CD4-positive, alpha-beta T cell treated with Interleukin-1 beta for 1 hour (primary cell): ENCODE measurements around the gene BAG3.
A peak's percentile ranks its signal among the peaks of the same experiment; 100 is the strongest.
"Not testable (repeated sequence)": the region's sequence is repeated elsewhere in the genome, so short reads cannot be mapped to it uniquely, and the experiment has no call there.

ENCODE experiments used
- DNase-seq, 2 donors: peaks; one replicate each; pipeline ENCODE4 v3.0.0-alpha.2; 2020 to 2022

The BAG3 gene

DNA sequence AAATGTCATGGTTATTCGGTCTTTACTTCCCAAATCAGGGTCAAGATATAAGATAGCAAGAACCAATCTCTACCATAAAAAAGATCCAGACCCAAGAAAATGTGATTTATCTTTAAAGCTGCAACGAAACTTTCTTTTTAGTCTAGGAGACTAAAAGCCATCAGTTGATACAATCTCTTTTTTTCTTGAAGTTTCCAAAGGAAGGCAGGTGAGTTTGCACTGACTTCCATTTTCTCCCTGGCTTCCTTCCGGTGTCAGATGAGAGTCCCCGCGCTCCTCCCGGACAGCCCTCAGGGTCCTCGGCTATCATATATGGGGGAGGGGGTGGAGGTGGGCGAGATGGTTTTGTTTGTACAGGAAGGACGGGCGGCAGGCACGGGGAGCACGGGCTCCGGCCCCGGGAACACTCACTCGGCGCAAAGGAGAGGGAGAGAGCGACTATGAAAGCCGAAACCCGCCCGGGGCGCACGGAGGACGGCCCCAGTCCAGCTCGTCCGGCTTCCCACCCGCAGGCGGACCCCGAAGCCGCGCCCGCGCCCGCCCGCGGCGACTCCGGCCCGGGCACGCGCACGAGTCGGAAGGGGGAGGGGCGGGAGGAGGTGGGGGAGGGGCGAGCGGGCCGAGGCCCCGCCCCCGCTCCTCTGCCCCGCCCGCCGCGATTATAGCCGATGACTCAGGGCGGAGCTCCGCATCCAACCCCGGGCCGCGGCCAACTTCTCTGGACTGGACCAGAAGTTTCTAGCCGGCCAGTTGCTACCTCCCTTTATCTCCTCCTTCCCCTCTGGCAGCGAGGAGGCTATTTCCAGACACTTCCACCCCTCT lies at the start of gene BAG3:
Gene BAG3, plus strand, starts transcription at position 689 of the 822 bp plus-strand sequence. CDS start 296 bp downstream, outside the sequence.
- peak; percentile 82 to 83 for DNase-seq

GRCh38 chr10:119602241-119603095 lies 48.7 kb upstream of the BAG3 start:
- peak in 1 of 2 donors; percentile 41 for DNase-seq

- DNase-seq = no peak
Observed at GRCh38 chr10:119604468-119604867, 46.7 kb upstream of the BAG3 start.

GRCh38 chr10:119608316-119609155 lies 42.6 kb upstream of the BAG3 start:
- DNase-seq = peak; percentile 21 to 30

GRCh38 chr10:119609516-119609915 lies 41.7 kb upstream of the BAG3 start:
- DNase-seq = no peak

GRCh38 chr10:119611433-119611832 lies 39.7 kb upstream of the BAG3 start:
- no peak for DNase-seq

GRCh38 chr10:119613741-119614140 lies 37.4 kb upstream of the BAG3 start:
- DNase-seq = no peak

- no peak for DNase-seq
Observed at GRCh38 chr10:119614686-119615085, 36.5 kb upstream of the BAG3 start.

GRCh38 chr10:119616882-119617570 lies 34.2 kb upstream of the BAG3 start:
- DNase-seq = no peak

DNA sequence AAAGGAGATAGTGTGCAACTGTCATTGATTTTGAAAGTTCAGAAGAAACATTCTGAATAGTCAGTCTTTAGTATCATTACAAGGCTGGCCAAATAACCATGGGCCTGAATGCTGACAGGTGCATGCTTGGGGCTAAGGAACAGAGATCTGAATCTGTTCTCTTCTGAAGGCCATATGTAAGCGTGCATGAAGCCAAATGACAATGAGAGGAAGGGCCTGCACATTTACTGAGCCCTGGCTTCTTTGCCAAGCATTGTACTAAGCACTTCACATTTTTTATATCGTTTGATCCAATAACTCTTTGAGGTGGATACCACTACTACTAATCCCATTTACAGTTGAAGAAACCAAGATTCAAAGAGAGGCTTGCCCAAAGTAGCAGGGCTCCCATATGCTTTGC lies 32.0 kb upstream of the BAG3 start:
- DNase-seq = no peak

- DNase-seq = not testable (repeated sequence)
Observed at GRCh38 chr10:119619811-119620210, 31.4 kb upstream of the BAG3 start.

- no peak for DNase-seq
Observed at GRCh38 chr10:119620241-119621077, 30.7 kb upstream of the BAG3 start.

- DNase-seq = no peak
Observed at GRCh38 chr10:119621078-119621384, 30.1 kb upstream of the BAG3 start.

DNA sequence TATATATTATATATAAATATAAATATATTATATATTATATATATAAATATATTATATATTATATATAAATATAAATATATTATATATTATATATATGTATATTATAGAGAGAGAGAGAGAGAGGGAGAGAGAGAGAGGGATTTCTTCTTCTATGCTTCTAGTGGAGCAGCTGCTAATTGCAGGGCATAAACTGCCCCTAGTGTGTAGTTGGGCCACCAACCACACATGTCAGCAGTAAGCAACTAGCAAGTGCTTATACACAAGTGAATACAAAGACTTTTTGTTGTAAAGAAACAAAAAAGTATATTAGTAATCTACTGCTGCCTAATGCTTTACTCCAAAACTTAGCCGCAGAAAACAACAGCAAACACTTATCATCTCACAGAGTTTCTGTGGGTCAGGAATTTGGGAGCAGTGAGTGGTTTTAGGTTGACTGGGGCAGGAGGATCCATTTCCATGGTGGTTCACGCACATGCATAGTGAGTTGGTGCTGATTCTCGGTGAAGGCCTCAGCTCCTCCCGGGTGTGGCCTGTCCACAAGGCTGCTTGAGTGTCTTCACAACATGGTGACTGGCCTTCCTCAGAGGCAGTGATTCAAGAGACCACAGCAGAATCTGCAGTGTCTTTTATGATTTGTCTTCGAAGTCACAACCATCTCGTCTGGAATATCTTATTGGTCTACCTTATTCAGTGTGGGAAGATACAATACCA lies 25.5 kb upstream of the BAG3 start:
- no peak for DNase-seq

GRCh38 chr10:119630300-119630699 lies 20.9 kb upstream of the BAG3 start:
- DNase-seq = no peak

DNA sequence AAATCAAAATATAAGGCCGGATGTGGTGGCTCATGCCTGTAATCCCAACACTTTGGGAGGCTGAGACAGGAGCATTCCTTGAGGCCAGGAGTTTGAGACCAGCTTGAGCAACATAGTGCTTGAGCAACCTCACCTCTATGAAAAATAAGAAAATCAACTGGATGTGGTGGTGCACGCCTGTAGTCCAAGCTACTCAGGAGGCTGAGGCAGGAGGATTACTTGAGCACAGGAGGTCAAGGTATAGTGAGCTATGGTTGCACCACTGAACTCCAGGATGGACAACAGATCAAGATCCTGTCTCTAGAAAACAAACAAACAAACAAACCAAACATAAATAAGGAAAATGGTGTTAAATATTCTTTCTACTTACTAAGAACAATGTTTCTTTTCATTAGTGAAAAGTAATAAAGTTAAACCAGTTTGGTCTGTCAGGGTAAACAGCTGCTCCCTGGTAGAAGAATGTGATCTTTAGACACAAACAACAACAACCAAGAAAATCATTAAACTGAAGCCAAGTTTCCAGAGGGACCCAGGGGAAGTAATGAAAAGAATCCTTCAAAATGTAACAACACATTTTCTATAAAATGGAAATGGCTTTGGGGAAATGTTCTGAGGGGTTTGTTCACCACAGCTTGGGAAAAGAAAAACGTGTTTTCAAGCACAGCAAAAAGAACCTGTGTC lies 17.5 kb upstream of the BAG3 start:
- DNase-seq = no peak

- DNase-seq = no peak
Observed at GRCh38 chr10:119634219-119634544, 17.0 kb upstream of the BAG3 start.

DNA sequence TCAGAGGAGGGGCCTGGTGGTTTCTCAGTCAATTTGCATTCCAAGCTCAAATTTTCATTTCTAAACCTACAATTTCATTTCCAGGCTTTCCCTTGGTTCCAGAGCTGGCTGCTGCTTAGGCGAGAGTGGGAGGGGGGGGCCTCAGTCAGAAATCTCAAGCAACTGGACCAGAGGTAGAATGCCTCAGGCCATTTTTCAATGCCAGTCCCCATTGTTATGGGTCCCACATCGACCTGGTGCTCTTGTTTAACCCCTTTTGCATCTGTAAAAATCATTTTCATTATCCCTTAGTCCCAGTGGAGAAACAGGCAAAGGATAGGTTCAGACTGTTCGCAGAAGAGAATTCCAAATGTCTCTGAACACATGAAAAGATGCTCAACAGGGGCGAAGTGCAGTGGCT lies 13.5 kb upstream of the BAG3 start:
- DNase-seq = no peak

- no peak for DNase-seq
Observed at GRCh38 chr10:119638982-119639381, 12.2 kb upstream of the BAG3 start.

GRCh38 chr10:119640384-119640783 lies 10.8 kb upstream of the BAG3 start:
- no peak for DNase-seq
